WTC11 (cell line): ENCODE data around the gene CDH13. TPM values are rescaled to one million over a fixed set of nuclear protein-coding genes. Genes with fewer than 3 reads are reported as not detected.

ENCODE experiments used
- ATAC-seq: fragments of 200-7000 bp; cut with Tn5 transposase; 2 replicates; pipeline ENCODE4 v1.10.0; 2021; ENCODE audit warnings: mild to moderate bottlenecking, moderate library complexity
- CTCF ChIA-PET: fragments of 300-600 bp; sonication (Branson Sonifier 250); formaldehyde crosslinking; loops from one replicate; lab custom pipeline; 2021; ENCODE audit warnings: antibody characterized with exemption; lab: Charles Lee
- POLR2A ChIA-PET: fragments of 350-600 bp; sonication (Branson Sonifier 250); formaldehyde crosslinking; loops from one replicate; lab custom pipeline; 2021; ENCODE audit warnings: antibody characterized with exemption; lab: Charles Lee
- DNase-seq: peaks from one replicate; pipeline ENCODE4 v3.0.0; 2021; ENCODE audit warnings: low spot score
- H3K27ac Mint-ChIP-seq: 2 replicates; pipeline ENCODE4 v1.8.0; 2021; ENCODE audit warnings: mixed read lengths
- H3K27me3 Mint-ChIP-seq: 2 replicates; pipeline ENCODE4 v1.8.0; 2021; ENCODE audit warnings: low read depth, mild to moderate bottlenecking, moderate library complexity, mixed read lengths
- H3K36me3 Mint-ChIP-seq: 2 replicates; pipeline ENCODE4 v1.8.0; 2021; ENCODE audit warnings: mixed read lengths
- H3K4me1 Mint-ChIP-seq: 2 replicates; pipeline ENCODE4 v1.8.0; 2022; ENCODE audit warnings: mixed read lengths
- H3K4me3 Mint-ChIP-seq: 2 replicates; pipeline ENCODE4 v1.8.0; 2021; ENCODE audit warnings: mild to moderate bottlenecking, moderate library complexity, mixed read lengths
- H3K9me3 Mint-ChIP-seq: 2 replicates; pipeline ENCODE4 v1.8.0; 2021; ENCODE audit warnings: mixed read lengths
- AR ChIP-seq: fragments of 250-450 bp; sonication (Bioruptor Pico); IDR thresholded peaks from 2 replicates; pipeline ENCODE4 v1.9.0; 2021; ENCODE audit warnings: mild to moderate bottlenecking
- ATF1 ChIP-seq: sonication (generic); formaldehyde crosslinking; IDR thresholded peaks from 2 replicates; pipeline ENCODE4 v1.8.1; 2023; ENCODE audit warnings: mild to moderate bottlenecking, moderate library complexity, missing genetic modification reagents
- E2F1 ChIP-seq: sonication (generic); formaldehyde crosslinking; IDR thresholded peaks from 2 replicates; pipeline ENCODE4 v1.8.0; 2022; ENCODE audit warnings: mild to moderate bottlenecking, missing genetic modification reagents
- E2F4 ChIP-seq: sonication (generic); formaldehyde crosslinking; IDR thresholded peaks from 2 replicates; pipeline ENCODE4 v1.8.1; 2022; ENCODE audit warnings: low read depth, mild to moderate bottlenecking, moderate library complexity, missing genetic modification reagents, borderline replicate concordance
- E2F5 ChIP-seq: sonication (generic); formaldehyde crosslinking; IDR thresholded peaks from 2 replicates; pipeline ENCODE4 v1.8.1; 2022; ENCODE audit warnings: mild to moderate bottlenecking, moderate library complexity, missing genetic modification reagents
- ESRRA ChIP-seq: sonication (generic); formaldehyde crosslinking; IDR thresholded peaks from 2 replicates; pipeline ENCODE4 v1.8.1; 2022; ENCODE audit warnings: mild to moderate bottlenecking, missing genetic modification reagents, borderline replicate concordance
- FOXJ3 ChIP-seq: sonication (generic); formaldehyde crosslinking; IDR thresholded peaks from 2 replicates; pipeline ENCODE4 v1.9.0; 2021; ENCODE audit warnings: missing genetic modification reagents, mild to moderate bottlenecking, borderline replicate concordance
- FOXP4 ChIP-seq: sonication (generic); formaldehyde crosslinking; IDR thresholded peaks from 2 replicates; pipeline ENCODE4 v1.8.0; 2022; ENCODE audit warnings: mild to moderate bottlenecking, missing genetic modification reagents
- JAZF1 ChIP-seq: fragments of 250-450 bp; sonication (Bioruptor Pico); IDR thresholded peaks from 2 replicates; pipeline ENCODE4 v1.9.0; 2021; ENCODE audit warnings: moderate library complexity, mild to moderate bottlenecking, inconsistent platforms
- MLX ChIP-seq: sonication (generic); formaldehyde crosslinking; IDR thresholded peaks from 2 replicates; pipeline ENCODE4 v1.8.1; 2023; ENCODE audit warnings: mild to moderate bottlenecking, missing genetic modification reagents, moderate library complexity
- PRDM15 ChIP-seq: sonication (generic); formaldehyde crosslinking; IDR thresholded peaks from 2 replicates; pipeline ENCODE4 v1.8.0; 2022; ENCODE audit warnings: missing genetic modification reagents
- STAT6 ChIP-seq: sonication (generic); formaldehyde crosslinking; conservative IDR thresholded peaks from 2 replicates; pipeline ENCODE4 v1.8.1; 2023; ENCODE audit warnings: mild to moderate bottlenecking, low read depth, missing genetic modification reagents, moderate library complexity
- TEAD1 ChIP-seq: sonication (generic); formaldehyde crosslinking; IDR thresholded peaks from 2 replicates; pipeline ENCODE4 v1.8.0; 2022; ENCODE audit warnings: mild to moderate bottlenecking, missing genetic modification reagents
- USF2 ChIP-seq: sonication (generic); formaldehyde crosslinking; IDR thresholded peaks from 2 replicates; pipeline ENCODE4 v1.8.1; 2023; ENCODE audit warnings: mild to moderate bottlenecking, missing genetic modification reagents, moderate library complexity
- ZBTB21 ChIP-seq: sonication (generic); formaldehyde crosslinking; IDR thresholded peaks from 2 replicates; pipeline ENCODE4 v1.8.1; 2023; ENCODE audit warnings: mild to moderate bottlenecking, missing genetic modification reagents, borderline replicate concordance
- ZNF138 ChIP-seq: sonication (generic); formaldehyde crosslinking; conservative IDR thresholded peaks from 2 replicates; pipeline ENCODE4 v1.8.1; 2022; ENCODE audit warnings: mild to moderate bottlenecking, moderate library complexity, missing genetic modification reagents
- ZNF232 ChIP-seq: sonication (generic); formaldehyde crosslinking; IDR thresholded peaks from 2 replicates; pipeline ENCODE4 v1.8.0; 2022; ENCODE audit warnings: mild to moderate bottlenecking, missing genetic modification reagents
- ZNF263 ChIP-seq: sonication (generic); formaldehyde crosslinking; IDR thresholded peaks from 2 replicates; pipeline ENCODE4 v1.8.1; 2022; ENCODE audit warnings: low read depth, mild to moderate bottlenecking, moderate library complexity, missing genetic modification reagents
- ZNF317 ChIP-seq: sonication (generic); formaldehyde crosslinking; IDR thresholded peaks from 2 replicates; pipeline ENCODE4 v1.8.1; 2023; ENCODE audit warnings: low read depth, mild to moderate bottlenecking, moderate library complexity, missing genetic modification reagents, borderline replicate concordance
- ZNF671 ChIP-seq: fragments of 250-450 bp; sonication (Bioruptor Pico); IDR thresholded peaks from 2 replicates; pipeline ENCODE4 v1.8.0; 2021; ENCODE audit warnings: mild to moderate bottlenecking
- total RNA-seq: library from RNA; stranded (reverse); gene quantifications from 3 replicates; pipeline ENCODE4 v1.2.3, GENCODE V29; 2021

Gene CDH13
- total RNA-seq, 1 experiment from 2014 or later = 0.81 TPM

- TF ChIP-seq USF2 = no peak
- no peak for TF ChIP-seq MLX (CRISPR knock-in tag)
- TF ChIP-seq ZNF263 (CRISPR knock-in tag) = no peak
- no peak for TF ChIP-seq ZNF317 (CRISPR knock-in tag)
- TF ChIP-seq E2F4 (CRISPR knock-in tag) = no peak
- TF ChIP-seq STAT6 (CRISPR knock-in tag) = no peak
- no peak for TF ChIP-seq E2F5 (CRISPR knock-in tag)
- TF ChIP-seq E2F1 (CRISPR knock-in tag) = no peak
These were observed 1084.3 kb downstream of the CDH13 start (continued) for GRCh38 chr16:83711069-83711468.

GRCh38 chr16:83713597-83713996 is 1086.8 kb downstream of the CDH13 start:
- no peaks in the 10 kb centered on the region for H3K27me3 Mint-ChIP-seq
- H3K36me3 Mint-ChIP-seq = no peaks in the 10 kb centered on the region
- H3K4me3 Mint-ChIP-seq = no peak overlapping the region
- no peak overlapping the region for H3K27ac Mint-ChIP-seq
- ATAC-seq (peak; percentile 32; the same call in 1 of the 2 replicates), DNase-seq (no peak)
- ChIA-PET CTCF (interaction anchor here (1.2 kb wide), 1 partner anchor 173 kb away, joined by 3 read pairs; no protein-coding TSS in a partner anchor), POLR2A (no interaction called here)
- H3K4me1 Mint-ChIP-seq = peaks cover 15% of the 10 kb centered on the region
- H3K9me3 Mint-ChIP-seq = no peaks in the 10 kb centered on the region
- TF ChIP-seq JAZF1 (CRISPR knock-in tag) (no peak), ZNF671 (no peak), PRDM15 (CRISPR knock-in tag) (no peak), ZBTB21 (CRISPR knock-in tag) (no peak), AR (CRISPR knock-in tag) (no peak), FOXP4 (CRISPR knock-in tag) (no peak), FOXJ3 (CRISPR knock-in tag) (no peak), TEAD1 (CRISPR knock-in tag) (no peak), ZNF232 (CRISPR knock-in tag) (no peak), ATF1 (no peak), ZNF138 (CRISPR knock-in tag) (no peak), ESRRA (CRISPR knock-in tag) (no peak)
